ENCODE results near the gene TMEM53.

GRCh38 chr1:44707959-44708831 lies 33.9 kb upstream of the TMEM53 start:
- TF ChIP-seq, protein P1, sequence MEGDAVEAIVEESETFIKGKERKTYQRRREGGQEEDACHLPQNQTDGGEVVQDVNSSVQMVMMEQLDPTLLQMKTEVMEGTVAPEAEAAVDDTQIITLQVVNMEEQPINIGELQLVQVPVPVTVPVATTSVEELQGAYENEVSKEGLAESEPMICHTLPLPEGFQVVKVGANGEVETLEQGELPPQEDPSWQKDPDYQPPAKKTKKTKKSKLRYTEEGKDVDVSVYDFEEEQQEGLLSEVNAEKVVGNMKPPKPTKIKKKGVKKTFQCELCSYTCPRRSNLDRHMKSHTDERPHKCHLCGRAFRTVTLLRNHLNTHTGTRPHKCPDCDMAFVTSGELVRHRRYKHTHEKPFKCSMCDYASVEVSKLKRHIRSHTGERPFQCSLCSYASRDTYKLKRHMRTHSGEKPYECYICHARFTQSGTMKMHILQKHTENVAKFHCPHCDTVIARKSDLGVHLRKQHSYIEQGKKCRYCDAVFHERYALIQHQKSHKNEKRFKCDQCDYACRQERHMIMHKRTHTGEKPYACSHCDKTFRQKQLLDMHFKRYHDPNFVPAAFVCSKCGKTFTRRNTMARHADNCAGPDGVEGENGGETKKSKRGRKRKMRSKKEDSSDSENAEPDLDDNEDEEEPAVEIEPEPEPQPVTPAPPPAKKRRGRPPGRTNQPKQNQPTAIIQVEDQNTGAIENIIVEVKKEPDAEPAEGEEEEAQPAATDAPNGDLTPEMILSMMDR (IDR thresholded peaks at IDR 0.05; ENCODE audit: borderline replicate concordance, extremely low read depth, low read length, poor library complexity, severe bottlenecking): peak; percentile 79
- no peak for TF ChIP-seq EZH2 (IDR thresholded peaks at IDR 0.05; ENCODE audit: borderline replicate concordance, low read depth, low read length, severe bottlenecking)

All from DND-41 (cell line).